ENCODE data around the gene CMSS1.

GRCh38 chr3:100100425-100100824 lies 282.8 kb downstream of the CMSS1 start:
- no peak for TF ChIP-seq EZH2phosphoT487 (IDR thresholded peaks at IDR 0.05; ENCODE audit: borderline replicate concordance)
- TF ChIP-seq POLR2A (IDR thresholded peaks at IDR 0.05; ENCODE audit: borderline replicate concordance, extremely low read depth, insufficient read depth, insufficient read length): no peak
- no peak for TF ChIP-seq CTCF (IDR thresholded peaks at IDR 0.05 in 2 of 3, conservative IDR thresholded peaks at IDR 0.05 in 1 of 3; ENCODE audit: borderline replicate concordance in 1 of 3, insufficient read depth in 1 of 3, low read depth in 2 of 3, low read length in 2 of 3)
- no peak for TF ChIP-seq ZNF274 (IDR thresholded peaks at IDR 0.05; ENCODE audit: low read depth, low read length)
- no peak for TF ChIP-seq JUND (IDR thresholded peaks at IDR 0.05)
- no peak for TF ChIP-seq YY1 (IDR thresholded peaks at IDR 0.05; ENCODE audit: extremely low read depth, insufficient replicate concordance, low read depth, low read length)
- no peak for TF ChIP-seq POLR2AphosphoS5 (IDR thresholded peaks at IDR 0.05; ENCODE audit: low read depth, low read length)
